ENCODE results near the gene ADAM10. TPM values are rescaled to one million over a fixed set of nuclear protein-coding genes. Genes with fewer than 3 reads are reported as not detected.

Gene ADAM10
- total and polyA plus RNA-seq, 9 donors: 49.5 to 112 (median 85.2) TPM

DNA sequence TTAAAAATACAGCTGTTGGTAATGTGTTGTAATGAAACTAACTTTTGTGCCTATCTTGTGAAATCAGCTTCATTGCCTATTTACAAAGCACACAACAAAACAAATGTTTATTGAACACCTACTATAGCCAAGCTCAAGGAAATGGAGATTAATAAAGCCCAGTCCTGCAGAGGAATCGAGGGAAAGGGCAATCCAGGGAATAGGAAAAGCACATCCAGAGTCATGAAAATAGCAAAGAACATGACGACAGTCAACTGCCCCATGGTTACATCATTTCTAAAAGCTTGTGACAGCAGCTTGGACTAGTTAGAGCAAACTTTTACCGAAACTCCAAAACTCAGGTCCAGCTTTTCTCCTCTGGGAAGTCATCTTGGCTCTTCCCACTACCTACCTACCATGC, 160.5 kb downstream of the ADAM10 start:
- no peaks in the 10 kb centered on the region for H3K36me3 ChIP-seq (ENCODE audit: control insufficient read depth, insufficient read depth, low read length)
- H3K9me3 ChIP-seq (replicated peaks; ENCODE audit: control insufficient read depth, low read depth, low read length): no peaks in the 10 kb centered on the region
- H3K4me1 ChIP-seq (ENCODE audit: control insufficient read depth, insufficient read depth, low read length): no peaks in the 10 kb centered on the region
- 57% methylated on average over 3 of the region's 3 CpGs for WGBS (ENCODE audit: insufficient coverage)
- H3K27ac ChIP-seq (ENCODE audit: low read length): no peak overlapping the region
- DNase-seq: no peak
- H3K4me3 ChIP-seq (ENCODE audit: low read length): no peak overlapping the region
- H3K27me3 ChIP-seq (ENCODE audit: control insufficient read depth, insufficient read depth, low read length): no peaks in the 10 kb centered on the region

DNA sequence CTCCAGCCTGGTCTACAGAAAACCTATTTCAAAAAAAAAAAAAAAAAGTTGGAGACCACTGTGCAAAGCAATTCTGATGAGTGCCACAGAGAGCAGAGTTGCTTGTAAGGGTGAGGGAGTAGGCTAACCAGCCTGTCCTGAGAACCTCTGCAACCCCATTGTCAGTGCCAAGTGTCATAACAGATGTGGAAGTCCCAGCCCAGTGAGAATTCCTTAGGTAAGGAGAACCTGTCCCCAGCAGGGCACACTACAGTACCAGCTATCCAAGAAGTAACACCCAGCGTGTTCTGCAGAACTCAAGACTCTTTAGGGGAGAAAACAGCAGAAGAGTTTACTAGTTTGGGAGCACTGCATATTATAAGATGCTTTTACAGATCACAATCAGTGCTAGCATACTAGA, 161.4 kb downstream of the ADAM10 start:
- no peaks in the 10 kb centered on the region for H3K36me3 ChIP-seq (ENCODE audit: control insufficient read depth, insufficient read depth, low read length)
- no CpG with 5 or more reads among the region's 1 CpG for WGBS (ENCODE audit: insufficient coverage)
- H3K9me3 ChIP-seq (replicated peaks; ENCODE audit: control insufficient read depth, low read depth, low read length): no peaks in the 10 kb centered on the region
- H3K4me1 ChIP-seq (ENCODE audit: control insufficient read depth, insufficient read depth, low read length): no peaks in the 10 kb centered on the region
- no peak for DNase-seq
- H3K27me3 ChIP-seq (ENCODE audit: control insufficient read depth, insufficient read depth, low read length): no peaks in the 10 kb centered on the region
- H3K27ac ChIP-seq (ENCODE audit: low read length): no peak overlapping the region
- no peak overlapping the region for H3K4me3 ChIP-seq (ENCODE audit: low read length)

DNA sequence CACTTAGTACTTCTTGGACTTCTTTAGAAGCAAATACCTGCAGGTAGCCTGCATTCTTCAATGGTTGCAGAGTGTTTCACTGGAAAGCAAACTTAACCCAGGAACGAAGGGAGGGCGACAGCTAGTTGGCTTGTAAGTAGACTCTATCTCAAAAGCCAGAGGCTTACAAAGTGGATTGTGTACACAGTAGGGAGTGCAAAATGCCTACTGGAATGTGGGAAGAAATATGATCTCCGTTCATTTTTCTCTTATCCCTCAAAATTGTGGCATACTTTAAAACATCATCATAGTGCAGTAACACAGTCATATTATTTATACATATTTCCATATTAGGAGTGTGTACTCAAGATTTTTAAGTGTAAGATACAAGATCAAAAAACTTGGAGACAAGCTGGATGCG, 162.0 kb downstream of the ADAM10 start:
- H3K4me1 ChIP-seq (ENCODE audit: control insufficient read depth, insufficient read depth, low read length): no peaks in the 10 kb centered on the region
- 63% methylated on average over 1 of the region's 4 CpGs for WGBS (ENCODE audit: insufficient coverage)
- no peaks in the 10 kb centered on the region for H3K9me3 ChIP-seq (replicated peaks; ENCODE audit: control insufficient read depth, low read depth, low read length)
- DNase-seq: no peak
- H3K27me3 ChIP-seq (ENCODE audit: control insufficient read depth, insufficient read depth, low read length): no peaks in the 10 kb centered on the region
- H3K27ac ChIP-seq (ENCODE audit: low read length): no peak overlapping the region
- H3K36me3 ChIP-seq (ENCODE audit: control insufficient read depth, insufficient read depth, low read length): no peaks in the 10 kb centered on the region
- H3K4me3 ChIP-seq (ENCODE audit: low read length): no peak overlapping the region

DNA sequence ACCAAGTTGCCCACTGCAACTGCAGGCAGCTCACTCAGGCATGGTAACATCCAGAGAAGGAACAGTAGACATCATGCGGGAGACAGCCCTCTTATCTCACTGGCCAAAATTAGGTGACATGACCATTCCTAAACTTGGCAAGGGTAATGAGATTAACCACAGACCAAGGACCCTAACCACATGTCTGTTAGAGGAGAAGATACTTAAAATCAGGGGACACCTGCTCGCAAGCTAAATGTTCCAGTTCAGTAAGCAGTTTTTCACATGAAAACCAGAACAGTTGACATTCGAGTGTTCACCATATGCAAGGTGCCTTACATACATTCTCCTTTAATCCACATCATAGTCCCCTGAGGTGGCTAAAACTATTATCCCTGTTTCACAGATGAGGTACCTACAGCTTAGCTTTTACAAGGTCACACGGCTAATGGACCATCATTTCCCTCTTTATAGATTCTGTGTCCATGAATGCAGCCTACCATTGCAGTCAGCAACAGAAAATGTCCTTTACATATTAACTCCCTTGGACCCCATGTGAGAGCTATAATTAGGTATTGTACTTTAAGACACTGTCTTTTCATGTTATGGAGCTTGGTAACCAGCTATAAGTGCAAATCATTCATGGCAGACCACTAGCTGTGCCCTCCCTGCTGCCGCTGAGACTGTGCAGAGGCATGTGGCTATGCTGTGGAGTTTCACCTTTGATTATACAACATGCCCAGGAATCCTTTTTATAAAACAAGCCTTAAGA, 163.6 kb downstream of the ADAM10 start:
- Histone ChIP-seq H3K4me1 (ENCODE audit: control insufficient read depth, insufficient read depth, low read length) (no peaks in the 10 kb centered on the region), H3K27me3 (ENCODE audit: control insufficient read depth, insufficient read depth, low read length) (no peaks in the 10 kb centered on the region), H3K27ac (ENCODE audit: low read length) (no peak overlapping the region), H3K4me3 (ENCODE audit: low read length) (no peak overlapping the region), H3K9me3 (replicated peaks; ENCODE audit: control insufficient read depth, low read depth, low read length) (peaks cover 4% of the 10 kb centered on the region), H3K36me3 (ENCODE audit: control insufficient read depth, insufficient read depth, low read length) (no peaks in the 10 kb centered on the region)
- no peak for DNase-seq
- 63% methylated on average over 3 of the region's 5 CpGs for WGBS (ENCODE audit: insufficient coverage)

DNA sequence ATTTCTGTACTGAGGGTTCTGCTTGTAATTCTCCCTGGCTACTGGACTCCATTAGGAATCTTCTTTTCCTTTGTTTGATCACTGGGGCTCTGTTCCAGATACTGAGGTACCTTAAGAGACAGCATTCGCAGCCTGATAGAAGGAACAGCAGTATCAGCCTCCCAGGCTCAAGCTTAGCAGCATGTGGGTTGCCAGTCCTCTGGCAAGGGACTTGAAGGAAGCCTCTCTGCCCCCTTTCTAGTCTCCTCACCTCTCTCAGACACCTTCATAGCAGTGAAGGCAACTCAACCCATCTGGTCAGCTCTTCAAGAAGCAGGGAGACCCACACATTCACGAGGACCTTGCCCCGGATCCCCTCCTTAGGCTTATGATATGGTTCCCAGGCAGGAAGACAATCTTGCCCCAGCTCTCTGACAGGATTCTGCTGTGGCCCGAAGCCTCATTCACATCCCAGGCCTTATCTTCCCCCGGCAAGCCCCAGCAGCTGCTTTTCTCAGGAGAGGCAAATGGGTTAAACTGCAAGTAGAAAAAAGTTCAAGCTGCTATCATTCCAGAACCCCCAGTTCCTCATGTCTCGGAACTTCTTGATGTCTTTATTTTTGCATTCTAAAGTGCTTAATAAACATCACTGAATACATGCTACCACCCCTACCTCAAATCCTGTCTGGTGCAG, 164.6 kb downstream of the ADAM10 start:
- H3K4me1 ChIP-seq (ENCODE audit: control insufficient read depth, insufficient read depth, low read length): no peaks in the 10 kb centered on the region
- no peak overlapping the region for H3K4me3 ChIP-seq (ENCODE audit: low read length)
- H3K36me3 ChIP-seq (ENCODE audit: control insufficient read depth, insufficient read depth, low read length): no peaks in the 10 kb centered on the region
- H3K9me3 ChIP-seq (replicated peaks; ENCODE audit: control insufficient read depth, low read depth, low read length): peaks cover 4% of the 10 kb centered on the region
- H3K27me3 ChIP-seq (ENCODE audit: control insufficient read depth, insufficient read depth, low read length): no peaks in the 10 kb centered on the region
- 71% methylated on average over 3 of the region's 6 CpGs for WGBS (ENCODE audit: insufficient coverage)
- no peak for DNase-seq
- no peak overlapping the region for H3K27ac ChIP-seq (ENCODE audit: low read length)

DNA sequence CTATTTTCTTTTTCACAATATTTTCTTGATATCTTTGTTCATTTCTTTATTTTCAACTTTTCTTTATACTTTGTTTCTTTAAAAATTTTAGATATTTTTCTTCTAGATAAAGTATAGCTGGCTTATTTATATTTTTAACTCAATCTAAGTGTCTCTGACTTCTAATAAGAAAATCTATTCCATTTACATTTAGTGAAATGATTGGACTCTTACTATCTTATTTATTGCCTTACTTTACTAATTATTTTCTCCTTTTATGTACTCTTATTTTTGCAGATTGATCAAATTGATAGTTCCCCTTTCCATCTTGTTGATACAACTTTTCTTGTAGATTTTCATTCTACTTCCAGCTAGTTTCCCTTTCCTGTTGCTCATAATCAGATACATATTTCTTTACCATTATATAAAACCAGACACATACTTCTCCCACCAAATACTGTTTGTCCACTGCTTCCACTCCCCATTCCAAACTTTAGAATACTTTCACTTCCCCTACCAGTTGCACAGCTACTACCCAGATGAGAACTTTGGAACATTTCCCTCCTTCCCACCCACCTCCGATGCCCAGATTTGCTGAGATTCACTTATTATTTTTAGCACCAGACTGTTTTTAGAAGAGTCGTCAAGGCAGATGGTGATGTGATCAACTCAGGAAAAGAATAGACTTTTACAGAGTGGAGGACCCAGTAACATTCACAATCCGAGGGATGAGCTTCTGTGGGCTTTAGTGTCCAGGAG, 166.2 kb downstream of the ADAM10 start:
- Histone ChIP-seq H3K27ac (ENCODE audit: low read length) (no peak overlapping the region), H3K27me3 (ENCODE audit: control insufficient read depth, insufficient read depth, low read length) (no peaks in the 10 kb centered on the region), H3K4me1 (ENCODE audit: control insufficient read depth, insufficient read depth, low read length) (no peaks in the 10 kb centered on the region), H3K9me3 (replicated peaks; ENCODE audit: control insufficient read depth, low read depth, low read length) (peaks cover 4% of the 10 kb centered on the region), H3K36me3 (ENCODE audit: control insufficient read depth, insufficient read depth, low read length) (no peaks in the 10 kb centered on the region), H3K4me3 (ENCODE audit: low read length) (no peak overlapping the region)
- peak; percentile 63 for DNase-seq
- WGBS (ENCODE audit: insufficient coverage): 100% methylated on average over 1 of the region's 3 CpGs

DNA sequence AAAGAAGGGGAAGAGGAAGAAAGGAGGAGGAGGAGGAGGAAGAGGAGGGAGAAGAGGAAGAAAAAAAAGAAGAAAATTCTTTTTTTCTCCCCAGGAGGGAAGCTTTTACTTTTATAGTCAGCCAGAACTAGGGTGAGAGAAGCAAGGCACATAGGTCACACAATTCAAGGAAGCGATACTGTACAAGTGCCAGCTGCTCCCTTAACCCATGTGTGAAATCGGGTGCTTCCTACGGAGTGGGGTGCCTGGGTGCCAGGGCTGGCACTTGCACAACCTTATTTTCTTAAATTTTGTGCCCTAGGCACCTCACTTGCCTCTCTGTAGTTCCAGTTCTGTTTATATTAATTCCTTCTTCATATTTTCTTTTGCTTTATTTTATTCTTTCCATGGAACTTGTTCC, 167.3 kb downstream of the ADAM10 start:
- Histone ChIP-seq H3K27me3 (ENCODE audit: control insufficient read depth, insufficient read depth, low read length) (no peaks in the 10 kb centered on the region), H3K4me3 (ENCODE audit: low read length) (no peak overlapping the region), H3K9me3 (replicated peaks; ENCODE audit: control insufficient read depth, low read depth, low read length) (peaks cover 4% of the 10 kb centered on the region), H3K36me3 (ENCODE audit: control insufficient read depth, insufficient read depth, low read length) (no peaks in the 10 kb centered on the region), H3K4me1 (ENCODE audit: control insufficient read depth, insufficient read depth, low read length) (no peaks in the 10 kb centered on the region), H3K27ac (ENCODE audit: low read length) (no peak overlapping the region)
- DNase-seq: peak; percentile 14
- 97% methylated on average over 3 of the region's 3 CpGs for WGBS (ENCODE audit: insufficient coverage)

DNA sequence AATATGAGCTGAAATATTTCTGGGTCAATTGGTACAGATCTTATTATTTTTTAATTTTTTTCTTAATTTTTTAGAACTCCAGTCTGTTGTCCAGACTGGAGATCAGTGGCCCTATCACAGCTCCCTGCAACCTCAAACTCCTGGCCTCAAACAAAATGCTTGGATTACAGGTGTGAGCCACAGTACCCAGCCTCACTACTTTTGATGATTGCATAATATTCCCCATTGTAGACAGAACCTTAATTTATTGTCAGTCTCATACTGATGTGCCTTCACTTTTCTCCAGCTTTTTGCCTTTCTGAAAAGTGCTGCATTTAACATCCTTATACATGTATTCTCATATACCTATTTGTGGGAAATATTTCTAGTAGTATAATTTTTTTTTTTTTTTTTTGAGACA, 172.8 kb downstream of the ADAM10 start:
- Histone ChIP-seq H3K9me3 (replicated peaks; ENCODE audit: control insufficient read depth, low read depth, low read length) (no peaks in the 10 kb centered on the region), H3K36me3 (ENCODE audit: control insufficient read depth, insufficient read depth, low read length) (no peaks in the 10 kb centered on the region), H3K27me3 (ENCODE audit: control insufficient read depth, insufficient read depth, low read length) (no peaks in the 10 kb centered on the region), H3K4me3 (ENCODE audit: low read length) (no peak overlapping the region), H3K27ac (ENCODE audit: low read length) (no peak overlapping the region), H3K4me1 (ENCODE audit: control insufficient read depth, insufficient read depth, low read length) (no peaks in the 10 kb centered on the region)
- DNase-seq: no peak

DNA sequence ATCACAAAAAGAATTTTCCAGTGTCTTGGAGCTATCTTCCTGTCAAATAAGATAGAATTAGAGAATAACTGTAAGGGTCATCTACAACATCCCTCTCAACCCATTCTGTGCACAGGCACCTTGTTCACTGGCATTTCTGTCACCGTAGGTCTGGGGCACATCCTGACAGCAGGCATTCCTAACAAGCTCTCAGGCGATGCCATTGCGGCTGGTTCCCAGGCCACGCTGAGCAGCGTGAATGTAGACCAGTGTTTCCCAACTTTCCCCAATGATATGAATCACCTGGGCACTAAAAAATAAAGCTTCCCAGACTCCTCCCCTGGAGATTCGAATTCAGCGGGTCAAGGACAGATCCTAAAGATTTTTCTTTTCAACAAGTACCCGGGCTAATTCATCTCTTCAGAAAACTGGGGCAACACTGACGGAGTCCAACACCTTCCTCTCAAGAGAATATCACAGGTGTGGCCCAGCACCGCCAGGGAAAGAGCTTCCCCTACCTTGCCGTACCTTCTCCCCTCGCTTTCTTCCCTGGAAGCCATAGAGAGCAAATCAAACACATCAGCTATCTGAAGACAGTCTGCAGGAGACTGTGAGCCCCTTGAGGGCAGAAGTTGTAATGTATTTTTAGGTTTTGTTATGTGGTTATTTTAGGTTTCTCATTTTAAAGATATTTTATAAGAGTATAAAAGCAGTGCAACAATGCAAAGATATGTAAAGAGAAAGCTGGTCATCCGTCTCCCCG, 174.3 kb downstream of the ADAM10 start:
- Histone ChIP-seq H3K4me1 (ENCODE audit: control insufficient read depth, insufficient read depth, low read length) (no peaks in the 10 kb centered on the region), H3K27ac (ENCODE audit: low read length) (no peak overlapping the region), H3K27me3 (ENCODE audit: control insufficient read depth, insufficient read depth, low read length) (no peaks in the 10 kb centered on the region), H3K4me3 (ENCODE audit: low read length) (no peak overlapping the region), H3K36me3 (ENCODE audit: control insufficient read depth, insufficient read depth, low read length) (no peaks in the 10 kb centered on the region), H3K9me3 (replicated peaks; ENCODE audit: control insufficient read depth, low read depth, low read length) (no peaks in the 10 kb centered on the region)
- 93% methylated on average over 9 of the region's 14 CpGs for WGBS (ENCODE audit: insufficient coverage)
- no peak for DNase-seq

DNA sequence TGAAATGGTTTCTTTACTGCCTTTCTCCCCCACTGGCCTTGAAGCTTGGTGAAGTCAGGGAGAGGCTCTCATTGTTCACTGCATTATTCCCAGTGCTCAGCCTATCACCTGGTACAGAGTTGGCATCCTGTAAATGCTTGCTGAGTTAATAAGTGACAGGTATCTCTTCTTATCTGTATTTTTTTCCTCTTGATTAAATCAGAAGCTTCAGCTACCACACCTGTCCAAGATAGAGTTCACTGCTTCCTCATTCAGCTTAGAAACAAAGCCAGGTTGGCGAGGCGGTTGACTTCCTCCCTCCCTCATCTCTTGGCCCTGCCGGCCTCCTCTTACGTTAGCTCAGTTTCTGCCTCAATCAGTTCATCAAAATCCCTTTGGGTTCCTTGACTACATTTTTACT, 174.9 kb downstream of the ADAM10 start:
- WGBS (ENCODE audit: insufficient coverage): 81% methylated on average over 4 of the region's 4 CpGs
- H3K9me3 ChIP-seq (replicated peaks; ENCODE audit: control insufficient read depth, low read depth, low read length): peaks cover under 1% of the 10 kb centered on the region

More for the DNA sequence above, 174.9 kb downstream of the ADAM10 start:
- DNase-seq: no peak
- Histone ChIP-seq H3K36me3 (ENCODE audit: control insufficient read depth, insufficient read depth, low read length) (no peaks in the 10 kb centered on the region), H3K4me1 (ENCODE audit: control insufficient read depth, insufficient read depth, low read length) (no peaks in the 10 kb centered on the region), H3K27me3 (ENCODE audit: control insufficient read depth, insufficient read depth, low read length) (no peaks in the 10 kb centered on the region), H3K4me3 (ENCODE audit: low read length) (no peak overlapping the region), H3K27ac (ENCODE audit: low read length) (no peak overlapping the region)

Measured in muscle of leg (tissue), 11 donors.